Measurements from ENCODE around the gene NTRK2.

DNA sequence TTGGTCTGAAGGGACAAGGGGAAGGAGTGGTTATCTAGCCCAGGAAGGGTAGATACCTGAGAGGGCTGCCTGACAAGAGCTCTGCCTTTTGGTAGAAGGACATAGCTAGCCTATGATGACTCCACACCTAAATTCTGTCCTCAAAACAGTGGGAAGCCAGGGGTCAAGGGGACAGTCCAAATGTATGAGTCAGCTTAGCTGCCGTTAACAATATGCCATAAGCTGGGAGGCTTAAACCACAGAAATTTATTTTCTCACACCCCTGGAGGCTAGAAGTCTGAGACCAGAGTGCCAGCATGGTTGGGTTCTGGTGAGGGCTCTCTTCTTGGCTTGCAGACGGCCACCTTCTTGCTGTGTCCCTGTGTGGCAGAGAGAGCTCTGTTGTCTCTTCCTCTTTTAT, 306.4 kb downstream of the NTRK2 start:
- TF ChIP-seq CTCF (IDR thresholded peaks at IDR 0.05): no peak
- no peak for TF ChIP-seq POLR2AphosphoS5 (IDR thresholded peaks at IDR 0.05)
